SU-DHL-6 (cell line): ENCODE results near the gene BTBD16.

Experiments used
- H2AFZ ChIP-seq: fragments of 200-600 bp; sonication (generic); 2 replicates; pipeline ENCODE4 v1.6.1; 2014; ENCODE audit warnings: low read depth, mild to moderate bottlenecking, moderate library complexity, mixed read lengths, antibody characterized with exemption, low read length; ENCODE audit not compliant: severe bottlenecking
- H3F3A ChIP-seq: fragments of 200-600 bp; shearing (Covaris generic); 2 replicates; pipeline ENCODE4 v1.6.0; 2016; ENCODE audit warnings: antibody characterized with exemption, mild to moderate bottlenecking; ENCODE audit not compliant: insufficient read depth
- H3K27ac ChIP-seq: fragments of 200-600 bp; sonication (generic); 2 replicates; pipeline ENCODE4 v1.5.1; 2016; ENCODE audit warnings: low read depth, mild to moderate bottlenecking, low read length, moderate library complexity, mixed read lengths
- H3K27me3 ChIP-seq: fragments of 200-600 bp; sonication (generic), shearing (Covaris generic); 2 replicates; pipeline ENCODE4 v1.6.0; 2014; ENCODE audit warnings: mild to moderate bottlenecking, low read length
- H3K36me3 ChIP-seq: fragments of 200-600 bp; sonication (generic); 2 replicates; pipeline ENCODE4 v1.6.1; 2014; ENCODE audit warnings: mild to moderate bottlenecking, low read length, mixed read lengths
- H3K4me2 ChIP-seq: fragments of 300-600, 200-600 bp; shearing (Covaris generic), sonication (generic); 2 replicates; pipeline ENCODE4 v1.6.0; 2014; ENCODE audit warnings: low read length, low read depth, mild to moderate bottlenecking; ENCODE audit not compliant: poor library complexity, severe bottlenecking
- H3K4me3 ChIP-seq: fragments of 200-600 bp; sonication (generic); 2 replicates; pipeline ENCODE4 v1.5.1; 2014; ENCODE audit warnings: antibody characterized with exemption, low read length, mild to moderate bottlenecking, mixed read lengths; ENCODE audit not compliant: insufficient read depth, poor library complexity, severe bottlenecking
- H3K79me2 ChIP-seq: fragments of 200-600 bp; sonication (generic); 2 replicates; pipeline ENCODE4 v1.6.1; 2014; ENCODE audit warnings: mild to moderate bottlenecking, low read length, moderate library complexity; ENCODE audit not compliant: insufficient read depth
- H3K9ac ChIP-seq: fragments of 200-600 bp; sonication (generic); 2 replicates; pipeline ENCODE4 v1.7.0; 2014; ENCODE audit warnings: mild to moderate bottlenecking, low read length
- H3K9me2 ChIP-seq: fragments of 200-600 bp; sonication (generic); replicated peaks from 2 replicates; pipeline ENCODE4 v1.6.1; 2014; ENCODE audit warnings: low read length; ENCODE audit not compliant: insufficient read depth
- H3K9me3 ChIP-seq: fragments of 200-600 bp; sonication (generic); 2 replicates; pipeline ENCODE4 v1.6.1; 2014; ENCODE audit warnings: low read length, mixed read lengths; ENCODE audit not compliant: insufficient read depth
- H4K20me1 ChIP-seq: fragments of 200-600 bp; sonication (generic); 2 replicates; pipeline ENCODE4 v1.6.1; 2014; ENCODE audit warnings: low read depth, mild to moderate bottlenecking, antibody characterized with exemption, low read length, moderate library complexity, mixed read lengths
- EZH2phosphoT487 ChIP-seq: fragments of 200-600 bp; sonication (generic), shearing (Covaris generic); conservative IDR thresholded peaks from 2 replicates; pipeline ENCODE4 v1.6.1; 2018; ENCODE audit warnings: mild to moderate bottlenecking, antibody characterized with exemption, low read length, moderate library complexity, mixed read lengths
- TF ChIP-seq, protein P1 (sequence below): fragments of 200-600 bp; sonication (generic); IDR thresholded peaks from one replicate; pipeline ENCODE4 v1.5.1; 2017; ENCODE audit warnings: antibody characterized with exemption, mild to moderate bottlenecking, low read length, moderate library complexity; ENCODE audit not compliant: insufficient read depth, poor library complexity, severe bottlenecking

The BTBD16 gene

DNA sequence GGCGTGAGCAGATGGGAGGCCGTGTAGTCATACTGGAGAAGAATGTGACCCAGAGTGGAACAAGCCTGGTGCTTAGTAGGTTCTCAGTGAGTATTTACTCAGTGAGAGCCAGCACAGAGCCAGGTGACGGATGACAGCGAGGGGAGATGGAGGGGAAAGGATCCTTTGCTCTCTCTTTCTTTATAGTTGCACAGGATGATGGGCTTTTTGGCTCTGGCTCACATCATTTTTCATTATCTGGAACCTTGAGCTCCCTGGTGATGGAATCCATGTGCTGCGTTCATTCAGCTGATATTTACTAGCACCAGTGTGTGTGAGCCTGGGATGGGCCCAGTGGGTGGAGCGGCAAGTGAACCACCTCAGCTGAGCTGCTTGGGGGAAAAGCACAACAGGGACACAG is 17.2 kb downstream of the BTBD16 start:
- H3K27me3 ChIP-seq, result no peaks in the 10 kb centered on the region
- H2AFZ ChIP-seq, result no peak overlapping the region
- no peaks in the 10 kb centered on the region for H4K20me1 ChIP-seq
- no peak overlapping the region for H3K4me2 ChIP-seq
- TF ChIP-seq, protein P1, sequence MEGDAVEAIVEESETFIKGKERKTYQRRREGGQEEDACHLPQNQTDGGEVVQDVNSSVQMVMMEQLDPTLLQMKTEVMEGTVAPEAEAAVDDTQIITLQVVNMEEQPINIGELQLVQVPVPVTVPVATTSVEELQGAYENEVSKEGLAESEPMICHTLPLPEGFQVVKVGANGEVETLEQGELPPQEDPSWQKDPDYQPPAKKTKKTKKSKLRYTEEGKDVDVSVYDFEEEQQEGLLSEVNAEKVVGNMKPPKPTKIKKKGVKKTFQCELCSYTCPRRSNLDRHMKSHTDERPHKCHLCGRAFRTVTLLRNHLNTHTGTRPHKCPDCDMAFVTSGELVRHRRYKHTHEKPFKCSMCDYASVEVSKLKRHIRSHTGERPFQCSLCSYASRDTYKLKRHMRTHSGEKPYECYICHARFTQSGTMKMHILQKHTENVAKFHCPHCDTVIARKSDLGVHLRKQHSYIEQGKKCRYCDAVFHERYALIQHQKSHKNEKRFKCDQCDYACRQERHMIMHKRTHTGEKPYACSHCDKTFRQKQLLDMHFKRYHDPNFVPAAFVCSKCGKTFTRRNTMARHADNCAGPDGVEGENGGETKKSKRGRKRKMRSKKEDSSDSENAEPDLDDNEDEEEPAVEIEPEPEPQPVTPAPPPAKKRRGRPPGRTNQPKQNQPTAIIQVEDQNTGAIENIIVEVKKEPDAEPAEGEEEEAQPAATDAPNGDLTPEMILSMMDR, result no peak
- no peak for TF ChIP-seq EZH2phosphoT487
- no peaks in the 10 kb centered on the region for H3K9me3 ChIP-seq
- no peak overlapping the region for H3K9ac ChIP-seq
- no peaks in the 10 kb centered on the region for H3K36me3 ChIP-seq
- no peak overlapping the region for H3K4me3 ChIP-seq
- H3K27ac ChIP-seq, result no peak overlapping the region
- H3F3A ChIP-seq, result no peaks in the 10 kb centered on the region
- H3K9me2 ChIP-seq, result no peaks in the 10 kb centered on the region
- H3K79me2 ChIP-seq, result no peaks in the 10 kb centered on the region

DNA sequence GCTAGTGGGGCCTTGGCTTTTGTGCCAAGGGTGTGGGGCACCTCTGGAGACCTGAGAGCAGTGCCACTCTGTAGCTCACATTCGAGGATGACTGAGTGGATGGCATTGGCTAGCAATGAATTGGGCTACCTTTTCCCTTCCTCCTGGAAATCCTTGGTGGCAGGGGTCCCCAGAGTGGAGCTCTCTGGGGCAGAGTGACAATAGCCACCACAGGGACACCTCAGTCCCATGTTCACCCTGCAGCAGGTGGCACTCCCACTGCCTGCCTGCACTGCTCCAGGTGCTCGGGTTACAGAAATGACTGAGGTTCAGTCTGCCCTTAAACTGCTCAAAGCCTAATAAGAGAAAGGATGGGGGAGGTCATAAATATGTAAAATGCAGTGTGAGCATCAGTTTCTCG is 17.8 kb downstream of the BTBD16 start:
- Histone ChIP-seq H3K9me3 (no peaks in the 10 kb centered on the region), H3K4me3 (no peak overlapping the region), H3K36me3 (no peaks in the 10 kb centered on the region), H2AFZ (no peak overlapping the region), H4K20me1 (no peaks in the 10 kb centered on the region), H3F3A (no peaks in the 10 kb centered on the region), H3K27me3 (no peaks in the 10 kb centered on the region), H3K9me2 (no peaks in the 10 kb centered on the region), H3K9ac (no peak overlapping the region), H3K79me2 (no peaks in the 10 kb centered on the region), H3K4me2 (no peak overlapping the region), H3K27ac (no peak overlapping the region)
- TF ChIP-seq EZH2phosphoT487, result no peak
- TF ChIP-seq, protein P1, result no peak

DNA sequence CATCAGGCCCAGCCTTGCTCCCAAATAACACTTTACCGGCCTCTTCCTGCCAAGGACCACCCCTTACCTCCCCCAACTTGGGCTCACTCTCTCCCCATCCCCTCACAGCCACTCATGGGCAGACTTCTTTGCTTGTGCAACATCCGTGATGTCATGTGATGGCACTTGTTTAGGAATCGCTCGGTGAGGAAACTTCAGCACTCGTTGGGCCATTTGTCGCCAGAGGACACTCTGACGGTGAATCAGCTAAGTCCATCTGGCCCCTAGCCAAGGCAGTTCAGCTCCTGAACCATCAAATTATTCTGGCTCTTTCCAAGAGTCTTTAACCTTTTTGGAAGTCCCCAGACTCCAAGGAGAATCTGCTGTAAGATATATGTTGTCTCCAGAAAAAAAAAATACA is 19.2 kb downstream of the BTBD16 start:
- Histone ChIP-seq H4K20me1 (no peaks in the 10 kb centered on the region), H3F3A (no peaks in the 10 kb centered on the region), H3K27me3 (no peaks in the 10 kb centered on the region), H3K4me2 (no peak overlapping the region), H3K9ac (no peak overlapping the region), H3K27ac (no peak overlapping the region), H3K4me3 (no peak overlapping the region), H3K9me3 (no peaks in the 10 kb centered on the region), H3K36me3 (no peaks in the 10 kb centered on the region), H3K79me2 (no peaks in the 10 kb centered on the region), H3K9me2 (no peaks in the 10 kb centered on the region), H2AFZ (no peak overlapping the region)
- TF ChIP-seq, protein P1, result no peak
- no peak for TF ChIP-seq EZH2phosphoT487
